Panc1 (cell line): ENCODE results near the gene GPR107. TPM values are rescaled to one million over a fixed set of nuclear protein-coding genes. Genes with fewer than 3 reads are reported as not detected.

Source experiments
- ATAC-seq: fragments of 200-7000 bp; cut with Tn5 transposase; 2 replicates; pipeline ENCODE4 v1.9.1; 2020; ENCODE audit warnings: mild to moderate bottlenecking, moderate library complexity
- BruUV-seq: library from RNA; stranded (reverse); fragments of 400-500 nt; replicated peaks from 2 replicates; lab custom pipeline; 2021; lab: Mats Ljungman, UMichigan
- CTCF ChIA-PET: fragments of 300-600 bp; sonication (Branson Sonifier 250); formaldehyde crosslinking; loops from one replicate; lab custom pipeline; 2022; ENCODE audit warnings: antibody characterized with exemption; lab: Charles Lee
- POLR2A ChIA-PET: fragments of 300-600 bp; sonication (Branson Sonifier 250); formaldehyde crosslinking; loops from one replicate; lab custom pipeline; 2022; ENCODE audit warnings: antibody characterized with exemption; lab: Charles Lee
- DNase-seq: peaks from one replicate; pipeline ENCODE4 v3.0.0-alpha.2; 2010; ENCODE audit warnings: low read depth, low spot score
- H3K27ac ChIP-seq: 2 replicates; pipeline ENCODE4 v1.5.1; 2011; ENCODE audit warnings: mild to moderate bottlenecking, low read length, inconsistent platforms
- H3K27me3 ChIP-seq: fragments of 200-500 bp; sonication (Bioruptor generic); 2 replicates; pipeline ENCODE4 v1.6.0; 2014; ENCODE audit warnings: low read length, inconsistent platforms; ENCODE audit not compliant: control insufficient read depth, insufficient read depth
- H3K36me3 ChIP-seq: fragments of 200-500 bp; sonication (Bioruptor generic); 2 replicates; pipeline ENCODE4 v1.5.1; 2014; ENCODE audit warnings: inconsistent platforms, mild to moderate bottlenecking, low read length, moderate library complexity; ENCODE audit not compliant: control insufficient read depth, insufficient read depth
- H3K4me1 ChIP-seq: 2 replicates; pipeline ENCODE4 v1.5.1; 2011; ENCODE audit warnings: inconsistent platforms, mild to moderate bottlenecking, low read length, moderate library complexity; ENCODE audit not compliant: control insufficient read depth, insufficient read depth
- H3K4me3 ChIP-seq, 2 experiments: 2 replicates each; pipeline ENCODE4 v1.5.1; 2011 to 2012; ENCODE audit warnings: low read depth in 2 of 2, low read length in 2 of 2, mild to moderate bottlenecking in 2 of 2, inconsistent platforms in 1 of 2, moderate library complexity in 1 of 2
- H3K9me3 ChIP-seq: fragments of 200-500 bp; sonication (Bioruptor generic); 2 replicates; pipeline ENCODE4 v1.5.1; 2014; ENCODE audit warnings: low read depth, mild to moderate bottlenecking, inconsistent platforms, low read length, moderate library complexity; ENCODE audit not compliant: control insufficient read depth, insufficient read depth
- CTCF ChIP-seq: fragments of 450-650 bp; IDR thresholded peaks from 2 replicates; pipeline ENCODE4 v1.5.1; 2017; ENCODE audit warnings: mild to moderate bottlenecking
- POLR2AphosphoS5 ChIP-seq: IDR thresholded peaks from 2 replicates; pipeline ENCODE4 v1.6.1; 2012; ENCODE audit warnings: mild to moderate bottlenecking, low read depth, low read length, moderate library complexity
- SIN3A ChIP-seq: IDR thresholded peaks from 2 replicates; pipeline ENCODE4 v1.6.1; 2012; ENCODE audit warnings: low read depth, mild to moderate bottlenecking, low read length, moderate library complexity, borderline replicate concordance; ENCODE audit not compliant: insufficient read depth
- TCF7L2 ChIP-seq: IDR thresholded peaks from 2 replicates; pipeline ENCODE4 v1.6.1; 2011; ENCODE audit warnings: mild to moderate bottlenecking, low read depth, low read length, inconsistent platforms
- in situ Hi-C: cut with HindIII; loops from 2 replicates; pipeline ENCODE4 v1.10.0; 2016; ENCODE audit warnings: low sequenced_read_pairs, low pct_unique_long_range_greater_than_20kb
- intact Hi-C: fragments of 100-400 bp; cut with micrococcal nuclease; formaldehyde crosslinking; loops from one replicate; pipeline ENCODE4 v1.10.0; 2022; ENCODE audit not compliant: unreplicated experiment
- total RNA-seq: library from RNA; stranded (reverse); gene quantifications from one replicate; pipeline ENCODE4 v1.2.1, GENCODE V29; 2021; ENCODE audit not compliant: unreplicated experiment
- TF ChIP-seq, protein P1 (sequence below), 2 experiments: IDR thresholded peaks; 2 replicates each; pipeline ENCODE4 v1.6.1; 2011 to 2012; ENCODE audit warnings: low read depth in 2 of 2, control low read depth in 1 of 2, low read length in 1 of 2, mild to moderate bottlenecking in 1 of 2, moderate library complexity in 1 of 2; ENCODE audit not compliant: insufficient read depth in 1 of 2

Gene GPR107
- total RNA-seq, 1 experiment from 2014 or later = 43.0 TPM

DNA sequence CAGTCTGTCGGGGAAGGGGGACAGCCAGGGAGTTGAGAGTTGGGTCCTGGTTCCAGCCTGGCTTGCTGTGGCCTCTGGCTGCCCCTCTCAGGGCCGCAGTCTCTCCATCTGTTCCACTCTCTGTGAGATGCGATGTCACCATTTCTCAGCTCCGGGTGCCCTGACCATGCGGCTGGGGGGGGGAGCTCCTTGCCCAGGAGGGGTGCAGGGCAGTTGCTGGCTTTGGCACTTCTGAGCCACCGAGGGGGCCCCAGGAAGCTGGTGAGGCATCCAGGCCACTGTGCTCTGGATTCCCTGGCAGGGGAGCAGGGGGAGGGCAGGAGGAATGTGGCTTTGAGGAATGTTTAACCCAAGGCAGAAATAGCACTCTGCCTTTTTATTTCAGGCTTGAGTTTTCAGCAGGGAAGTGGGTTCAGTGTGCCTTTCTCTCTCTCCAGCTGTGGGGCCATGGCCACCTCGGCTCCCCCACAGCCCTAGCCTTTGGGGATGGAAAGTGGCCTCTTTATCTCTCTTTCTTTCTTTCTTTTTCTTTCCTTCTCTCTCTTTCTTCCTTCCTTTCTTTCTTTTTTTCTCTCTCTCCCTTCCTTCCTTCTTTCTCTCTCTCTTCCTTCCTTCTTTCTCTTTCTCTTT, 129.5 kb downstream of the GPR107 start:
- CTCF ChIA-PET = no interaction called here
- no peaks in the 10 kb centered on the region for H3K9me3 ChIP-seq
- in situ Hi-C loops (no loop called here), intact Hi-C loops (no loop called here)
- peak overlapping the region; percentile 71 for H3K27ac ChIP-seq
- H3K4me3 ChIP-seq = peak overlapping the region in 1 of 2 experiments; percentile 9; a peak in 1 of 4 replicates
- POLR2A ChIA-PET = no interaction called here
- no TSS peak for BruUV-seq
- H3K4me1 ChIP-seq = peaks cover 40% of the 10 kb centered on the region
- no peaks in the 10 kb centered on the region for H3K27me3 ChIP-seq
- ATAC-seq = 0 out of 2 replicates have a peak, but pooled peaks have one; percentile 6
- H3K36me3 ChIP-seq = no peaks in the 10 kb centered on the region
- TF ChIP-seq, protein P1, sequence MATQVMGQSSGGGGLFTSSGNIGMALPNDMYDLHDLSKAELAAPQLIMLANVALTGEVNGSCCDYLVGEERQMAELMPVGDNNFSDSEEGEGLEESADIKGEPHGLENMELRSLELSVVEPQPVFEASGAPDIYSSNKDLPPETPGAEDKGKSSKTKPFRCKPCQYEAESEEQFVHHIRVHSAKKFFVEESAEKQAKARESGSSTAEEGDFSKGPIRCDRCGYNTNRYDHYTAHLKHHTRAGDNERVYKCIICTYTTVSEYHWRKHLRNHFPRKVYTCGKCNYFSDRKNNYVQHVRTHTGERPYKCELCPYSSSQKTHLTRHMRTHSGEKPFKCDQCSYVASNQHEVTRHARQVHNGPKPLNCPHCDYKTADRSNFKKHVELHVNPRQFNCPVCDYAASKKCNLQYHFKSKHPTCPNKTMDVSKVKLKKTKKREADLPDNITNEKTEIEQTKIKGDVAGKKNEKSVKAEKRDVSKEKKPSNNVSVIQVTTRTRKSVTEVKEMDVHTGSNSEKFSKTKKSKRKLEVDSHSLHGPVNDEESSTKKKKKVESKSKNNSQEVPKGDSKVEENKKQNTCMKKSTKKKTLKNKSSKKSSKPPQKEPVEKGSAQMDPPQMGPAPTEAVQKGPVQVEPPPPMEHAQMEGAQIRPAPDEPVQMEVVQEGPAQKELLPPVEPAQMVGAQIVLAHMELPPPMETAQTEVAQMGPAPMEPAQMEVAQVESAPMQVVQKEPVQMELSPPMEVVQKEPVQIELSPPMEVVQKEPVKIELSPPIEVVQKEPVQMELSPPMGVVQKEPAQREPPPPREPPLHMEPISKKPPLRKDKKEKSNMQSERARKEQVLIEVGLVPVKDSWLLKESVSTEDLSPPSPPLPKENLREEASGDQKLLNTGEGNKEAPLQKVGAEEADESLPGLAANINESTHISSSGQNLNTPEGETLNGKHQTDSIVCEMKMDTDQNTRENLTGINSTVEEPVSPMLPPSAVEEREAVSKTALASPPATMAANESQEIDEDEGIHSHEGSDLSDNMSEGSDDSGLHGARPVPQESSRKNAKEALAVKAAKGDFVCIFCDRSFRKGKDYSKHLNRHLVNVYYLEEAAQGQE (IDR thresholded peaks at IDR 0.05; ENCODE audit: insufficient read depth in 1 of 2, low read depth in 2 of 2, low read length in 1 of 2) = no peak
- TF ChIP-seq CTCF = no peak
- TF ChIP-seq POLR2AphosphoS5 = no peak
- no peak for TF ChIP-seq TCF7L2
- no peak for TF ChIP-seq SIN3A
- no peak for DNase-seq

GRCh38 chr9:130185017-130185416, 131.3 kb downstream of the GPR107 start:
- no TSS peak for BruUV-seq

More at GRCh38 chr9:130185017-130185416, 131.3 kb downstream of the GPR107 start:
- ATAC-seq = no peak
- TF ChIP-seq POLR2AphosphoS5 (no peak), SIN3A (no peak), CTCF (no peak), TCF7L2 (no peak)
- TF ChIP-seq, protein P1 (IDR thresholded peaks at IDR 0.05; ENCODE audit: insufficient read depth in 1 of 2, low read depth in 2 of 2, low read length in 1 of 2) = no peak
- Histone ChIP-seq H3K9me3 (no peaks in the 10 kb centered on the region), H3K4me3 (no peak overlapping the region), H3K36me3 (no peaks in the 10 kb centered on the region), H3K27me3 (no peaks in the 10 kb centered on the region), H3K27ac (no peak overlapping the region), H3K4me1 (peaks cover 40% of the 10 kb centered on the region)
- no peak for DNase-seq
- ChIA-PET POLR2A (interaction anchor here (0.7 kb wide), 1 partner anchor 8 kb away, joined by 3 read pairs; no protein-coding TSS in a partner anchor), CTCF (no interaction called here)
- in situ Hi-C loops (no loop called here), intact Hi-C loops (no loop called here)
